H9 (cell line): Measurements from ENCODE around the gene KCNJ10. TPM values are rescaled to one million over a fixed set of nuclear protein-coding genes. Genes with fewer than 3 reads are reported as not detected.

Source experiments
- DNase-seq: peaks from one replicate; pipeline ENCODE4 v3.0.0-alpha.2; 2017
- H2AFZ ChIP-seq: one replicate; pipeline ENCODE4 v1.6.1; 2013; ENCODE audit warnings: mild to moderate bottlenecking, low read length, control low read depth, moderate library complexity
- H2AK5ac ChIP-seq: 2 replicates; pipeline ENCODE4 v1.6.1; 2013; ENCODE audit warnings: low read length, control low read depth, mixed read lengths; ENCODE audit not compliant: insufficient read length
- H2BK120ac ChIP-seq: one replicate; pipeline ENCODE4 v1.6.1; 2013; ENCODE audit warnings: low read depth, mild to moderate bottlenecking, low read length, control low read depth, inconsistent platforms; ENCODE audit not compliant: poor library complexity, severe bottlenecking
- H2BK12ac ChIP-seq: 2 replicates; pipeline ENCODE4 v1.6.1; 2013; ENCODE audit warnings: low read length, control low read depth, mixed read lengths, low read depth; ENCODE audit not compliant: insufficient read length
- H2BK15ac ChIP-seq: 2 replicates; pipeline ENCODE4 v1.6.1; 2013; ENCODE audit warnings: low read depth, low read length, control low read depth
- H2BK20ac ChIP-seq: one replicate; pipeline ENCODE4 v1.6.1; 2013; ENCODE audit warnings: low read depth, mild to moderate bottlenecking, low read length, control low read depth, inconsistent platforms; ENCODE audit not compliant: poor library complexity, severe bottlenecking
- H2BK5ac ChIP-seq: 2 replicates; pipeline ENCODE4 v1.6.1; 2013; ENCODE audit warnings: low read length, control low read depth, mixed read lengths; ENCODE audit not compliant: insufficient read length
- H3K14ac ChIP-seq: 2 replicates; pipeline ENCODE4 v1.6.1; 2013; ENCODE audit warnings: low read length, control low read depth; ENCODE audit not compliant: insufficient read depth
- H3K18ac ChIP-seq: 2 replicates; pipeline ENCODE4 v1.6.1; 2013; ENCODE audit warnings: low read depth, mild to moderate bottlenecking, mixed read lengths, low read length, control low read depth; ENCODE audit not compliant: insufficient read length
- H3K23ac ChIP-seq: 2 replicates; pipeline ENCODE4 v1.6.1; 2013; ENCODE audit warnings: low read length, control low read depth, mixed read lengths, low read depth; ENCODE audit not compliant: insufficient read length
- H3K23me2 ChIP-seq: 2 replicates; pipeline ENCODE4 v1.6.1; 2013; ENCODE audit warnings: low read depth, mild to moderate bottlenecking, mixed read lengths, low read length, control low read depth; ENCODE audit not compliant: insufficient read length, poor library complexity, severe bottlenecking
- H3K27ac ChIP-seq: 2 replicates; pipeline ENCODE4 v1.5.1; 2013; ENCODE audit warnings: low read length, control low read depth, mixed read lengths, low read depth; ENCODE audit not compliant: insufficient read length
- H3K27me3 ChIP-seq: 2 replicates; pipeline ENCODE4 v1.6.1; 2013; ENCODE audit warnings: low read length, control low read depth, inconsistent platforms; ENCODE audit not compliant: insufficient read depth
- H3K4ac ChIP-seq: 2 replicates; pipeline ENCODE4 v1.6.1; 2013; ENCODE audit warnings: low read depth, mild to moderate bottlenecking, control low read depth, inconsistent platforms, low read length, moderate library complexity
- H3K4me1 ChIP-seq: 2 replicates; pipeline ENCODE4 v1.6.1; 2013; ENCODE audit warnings: low read length, control low read depth, inconsistent platforms; ENCODE audit not compliant: insufficient read depth
- H3K4me2 ChIP-seq: 2 replicates; pipeline ENCODE4 v1.6.1; 2013; ENCODE audit warnings: low read length, control low read depth, mixed read lengths; ENCODE audit not compliant: insufficient read length, insufficient read depth
- H3K56ac ChIP-seq: 2 replicates; pipeline ENCODE4 v1.6.1; 2013; ENCODE audit warnings: low read depth, mild to moderate bottlenecking, mixed read lengths, low read length, control low read depth; ENCODE audit not compliant: insufficient read length
- H3K79me1 ChIP-seq: 2 replicates; pipeline ENCODE4 v1.6.1; 2013; ENCODE audit warnings: low read depth, mild to moderate bottlenecking, moderate library complexity, low read length, control low read depth, inconsistent platforms; ENCODE audit not compliant: insufficient read depth, poor library complexity, severe bottlenecking
- H3K79me2 ChIP-seq: 2 replicates; pipeline ENCODE4 v1.6.1; 2013; ENCODE audit warnings: low read length, control low read depth, inconsistent platforms; ENCODE audit not compliant: insufficient read depth
- H3K9ac ChIP-seq: 2 replicates; pipeline ENCODE4 v1.6.1; 2013; ENCODE audit warnings: low read length, control low read depth, mixed read lengths; ENCODE audit not compliant: insufficient read length; ENCODE audit errors: extremely low read depth
- H3K9me3 ChIP-seq: one replicate; pipeline ENCODE4 v1.6.1; 2013; ENCODE audit warnings: low read depth, low read length, inconsistent platforms; ENCODE audit not compliant: control insufficient read depth
- H3T11ph ChIP-seq: one replicate; pipeline ENCODE4 v1.6.1; 2013; ENCODE audit warnings: mild to moderate bottlenecking, low read length, control low read depth, inconsistent platforms
- H4K20me1 ChIP-seq: one replicate; pipeline ENCODE4 v1.6.1; 2013; ENCODE audit not compliant: control insufficient read depth, insufficient read length, insufficient read depth
- H4K5ac ChIP-seq: 2 replicates; pipeline ENCODE4 v1.6.1; 2013; ENCODE audit warnings: low read depth, mild to moderate bottlenecking, mixed read lengths, low read length, control low read depth; ENCODE audit not compliant: insufficient read length
- H4K8ac ChIP-seq: replicated peaks from 2 replicates; pipeline ENCODE4 v1.6.1; 2013; ENCODE audit warnings: low read length, control low read depth, mixed read lengths, low read depth; ENCODE audit not compliant: insufficient read length
- H4K91ac ChIP-seq: 2 replicates; pipeline ENCODE4 v1.6.1; 2013; ENCODE audit warnings: low read depth, mild to moderate bottlenecking, moderate library complexity, mixed read lengths, low read length, control low read depth; ENCODE audit not compliant: insufficient read length
- H3K27ac Mint-ChIP-seq, 3 experiments: 2 replicates in 2 of 3; 3 replicates in 1 of 3; pipeline ENCODE4 v1.8.0; 2020 to 2021; ENCODE audit warnings: mixed read lengths in 3 of 3, mild to moderate bottlenecking in 1 of 3, moderate library complexity in 1 of 3
- H3K27me3 Mint-ChIP-seq: 2 replicates; pipeline ENCODE4 v1.8.0; 2021; ENCODE audit warnings: low read depth, mild to moderate bottlenecking, moderate library complexity, mixed read lengths
- H3K36me3 Mint-ChIP-seq, 3 experiments: 2 replicates in 2 of 3; 3 replicates in 1 of 3; pipeline ENCODE4 v1.8.0; 2020 to 2021; ENCODE audit warnings: low read depth in 3 of 3, mixed read lengths in 3 of 3; ENCODE audit not compliant: insufficient read depth in 1 of 3
- H3K4me1 Mint-ChIP-seq, 2 experiments: 2 replicates each; pipeline ENCODE4 v1.8.0; 2020; ENCODE audit warnings: mixed read lengths in 2 of 2
- H3K4me3 Mint-ChIP-seq, 2 experiments: 2 replicates in 1 of 2; 3 replicates in 1 of 2; pipeline ENCODE4 v1.8.0; 2020 to 2021; ENCODE audit warnings: mild to moderate bottlenecking in 2 of 2, mixed read lengths in 2 of 2, moderate library complexity in 1 of 2
- H3K9me3 Mint-ChIP-seq, 2 experiments: 2 replicates in 1 of 2; 3 replicates in 1 of 2; pipeline ENCODE4 v1.8.0; 2020; ENCODE audit warnings: mild to moderate bottlenecking in 2 of 2, mixed read lengths in 2 of 2, moderate library complexity in 1 of 2
- WGBS: extraction: QIAGEN DNeasy Blood & Tissue Kit; methylation state at CpG from one replicate; pipeline ENCODE4 v1.1.7; 2013; ENCODE audit warnings: missing lambda C conversion rate, low lambda C conversion rate, mixed read lengths; ENCODE audit not compliant: insufficient read length; ENCODE audit errors: extremely low coverage; 5-methylcytosine and 5-hydroxymethylcytosine counted together
- total RNA-seq: library from RNA; stranded (reverse); gene quantifications from 2 replicates; pipeline ENCODE4 v1.2.1, GENCODE V29; 2021
- TF ChIP-seq, protein P1 (sequence below): fragments of 200-600 bp; sonication (generic); conservative IDR thresholded peaks from 3 replicates; pipeline ENCODE4 v1.8.0; 2021; ENCODE audit warnings: antibody characterized with exemption, mild to moderate bottlenecking

The KCNJ10 gene
- total RNA-seq, 1 experiment from 2014 or later, result 0.44 TPM

DNA sequence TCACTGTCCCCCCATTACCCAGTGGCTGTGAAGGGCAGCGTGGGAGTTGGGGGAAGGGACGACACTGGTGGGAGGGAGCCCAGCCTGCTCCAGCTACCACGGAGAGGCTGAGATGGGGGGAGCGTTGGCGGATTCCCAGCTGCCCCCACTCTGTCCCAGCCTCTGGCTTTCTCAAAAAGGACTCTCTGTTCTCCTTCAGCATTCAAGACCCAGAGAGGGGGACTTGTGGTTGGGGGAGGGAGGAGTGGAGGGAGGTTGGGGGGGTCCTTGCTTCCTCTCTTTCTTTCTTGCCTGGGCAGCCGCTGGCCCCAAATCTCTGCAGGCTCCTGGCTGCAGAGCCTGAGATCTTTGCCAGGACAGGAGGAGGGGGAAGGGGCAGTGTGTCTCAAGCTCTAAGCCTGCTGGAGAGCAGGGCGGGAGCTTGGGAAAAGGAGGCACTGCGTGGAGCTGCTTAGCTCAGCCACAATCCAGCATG lies 47.8 kb upstream of the KCNJ10 start:
- Mint-ChIP-seq H3K9me3 (no peaks in the 10 kb centered on the region), H3K4me3 (peak overlapping the region in 1 of 2 experiments; percentile 90; a peak in 2 of 5 replicates), H3K27me3 (no peaks in the 10 kb centered on the region; the same call in none of the 2 replicates), H3K36me3 (peaks cover 0 to 31% (median 6%) of the 10 kb centered on the region in 3 experiments; a peak in 5 of 7 replicates), H3K27ac (peak overlapping the region in 1 of 3 experiments; percentile 70; a peak in 1 of 7 replicates), H3K4me1 (peaks cover 57 to 64% of the 10 kb centered on the region in 2 experiments)
- H2BK12ac ChIP-seq, result no peak overlapping the region
- no peak overlapping the region for H4K91ac ChIP-seq
- no peak overlapping the region for H3T11ph ChIP-seq
- no peaks in the 10 kb centered on the region for H3K79me2 ChIP-seq
- no peak overlapping the region for H2BK120ac ChIP-seq
- no peak overlapping the region for H3K23ac ChIP-seq
- H3K56ac ChIP-seq, result no peak overlapping the region
- no CpG with 5 or more reads among the region's 8 CpGs for WGBS
- H4K20me1 ChIP-seq, result no peaks in the 10 kb centered on the region
- TF ChIP-seq, protein P1, sequence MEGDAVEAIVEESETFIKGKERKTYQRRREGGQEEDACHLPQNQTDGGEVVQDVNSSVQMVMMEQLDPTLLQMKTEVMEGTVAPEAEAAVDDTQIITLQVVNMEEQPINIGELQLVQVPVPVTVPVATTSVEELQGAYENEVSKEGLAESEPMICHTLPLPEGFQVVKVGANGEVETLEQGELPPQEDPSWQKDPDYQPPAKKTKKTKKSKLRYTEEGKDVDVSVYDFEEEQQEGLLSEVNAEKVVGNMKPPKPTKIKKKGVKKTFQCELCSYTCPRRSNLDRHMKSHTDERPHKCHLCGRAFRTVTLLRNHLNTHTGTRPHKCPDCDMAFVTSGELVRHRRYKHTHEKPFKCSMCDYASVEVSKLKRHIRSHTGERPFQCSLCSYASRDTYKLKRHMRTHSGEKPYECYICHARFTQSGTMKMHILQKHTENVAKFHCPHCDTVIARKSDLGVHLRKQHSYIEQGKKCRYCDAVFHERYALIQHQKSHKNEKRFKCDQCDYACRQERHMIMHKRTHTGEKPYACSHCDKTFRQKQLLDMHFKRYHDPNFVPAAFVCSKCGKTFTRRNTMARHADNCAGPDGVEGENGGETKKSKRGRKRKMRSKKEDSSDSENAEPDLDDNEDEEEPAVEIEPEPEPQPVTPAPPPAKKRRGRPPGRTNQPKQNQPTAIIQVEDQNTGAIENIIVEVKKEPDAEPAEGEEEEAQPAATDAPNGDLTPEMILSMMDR, result no peak
- H4K8ac ChIP-seq, result no peak overlapping the region
- no peak overlapping the region for H3K4ac ChIP-seq
- H2AK5ac ChIP-seq, result no peak overlapping the region
- H2BK15ac ChIP-seq, result no peak overlapping the region
- no peak overlapping the region for H3K27ac ChIP-seq
- peaks cover 12% of the 10 kb centered on the region; the same call in 1 of the 2 replicates for H3K4me1 ChIP-seq
- H3K14ac ChIP-seq, result peak overlapping the region; percentile 52; the same call in 1 of the 2 replicates
- H3K18ac ChIP-seq, result no peak overlapping the region
- H3K23me2 ChIP-seq, result no peaks in the 10 kb centered on the region
- H2BK5ac ChIP-seq, result no peak overlapping the region
- no peak for DNase-seq
- no peaks in the 10 kb centered on the region for H3K79me1 ChIP-seq
- no peak overlapping the region for H2BK20ac ChIP-seq
- H3K4me2 ChIP-seq, result no peak overlapping the region
- H3K9ac ChIP-seq, result no peak overlapping the region
- H3K27me3 ChIP-seq, result no peaks in the 10 kb centered on the region
- H3K9me3 ChIP-seq, result no peaks in the 10 kb centered on the region
- H4K5ac ChIP-seq, result no peak overlapping the region
- H2AFZ ChIP-seq, result no peak overlapping the region
